AG08395 (cell line): ENCODE measurements around the gene BFSP1.

Experiments
- DNase-seq: peaks from one replicate; pipeline ENCODE4 v3.0.0; 2012; ENCODE audit warnings: mixed read lengths, low spot score

The BFSP1 gene

GRCh38 chr20:17495826-17496225, 35.4 kb downstream of the BFSP1 start:
- DNase-seq, result no peak

GRCh38 chr20:17494201-17494600, 37.0 kb downstream of the BFSP1 start:
- no peak for DNase-seq

GRCh38 chr20:17493173-17493572, 38.0 kb downstream of the BFSP1 start:
- DNase-seq, result no peak

GRCh38 chr20:17491488-17491887, 39.7 kb downstream of the BFSP1 start:
- no peak for DNase-seq

- no peak for DNase-seq
These were observed 40.1 kb downstream of the BFSP1 start for GRCh38 chr20:17491041-17491440.

- DNase-seq, result no peak
These were observed 40.7 kb downstream of the BFSP1 start for GRCh38 chr20:17490501-17490900.

- DNase-seq, result no peak
These were observed 42.1 kb downstream of the BFSP1 start for GRCh38 chr20:17488916-17489600.

GRCh38 chr20:17485017-17485416, 46.2 kb downstream of the BFSP1 start:
- no peak for DNase-seq

GRCh38 chr20:17482536-17482935, 48.6 kb downstream of the BFSP1 start:
- no peak for DNase-seq

GRCh38 chr20:17481661-17482060, 49.5 kb downstream of the BFSP1 start:
- no peak for DNase-seq

- no peak for DNase-seq
These were observed 50.5 kb downstream of the BFSP1 start for GRCh38 chr20:17480696-17481095.

- no peak for DNase-seq
These were observed 52.0 kb downstream of the BFSP1 start for GRCh38 chr20:17479063-17479657.

- DNase-seq, result no peak
These were observed 57.5 kb downstream of the BFSP1 start for GRCh38 chr20:17473659-17474058.

- no peak for DNase-seq
These were observed 59.5 kb downstream of the BFSP1 start for GRCh38 chr20:17471606-17472187.

GRCh38 chr20:17470973-17471372, 60.2 kb downstream of the BFSP1 start:
- no peak for DNase-seq

GRCh38 chr20:17470521-17470920, 60.7 kb downstream of the BFSP1 start:
- DNase-seq, result no peak

- DNase-seq, result no peak
These were observed 61.7 kb downstream of the BFSP1 start for GRCh38 chr20:17469246-17470030.

GRCh38 chr20:17468073-17468840, 62.9 kb downstream of the BFSP1 start:
- no peak for DNase-seq

- no peak for DNase-seq
These were observed 64.0 kb downstream of the BFSP1 start for GRCh38 chr20:17467120-17467655.

- no peak for DNase-seq
These were observed 64.5 kb downstream of the BFSP1 start for GRCh38 chr20:17466641-17467040.

GRCh38 chr20:17465236-17465635, 65.9 kb downstream of the BFSP1 start:
- no peak for DNase-seq

GRCh38 chr20:17463711-17464110, 67.5 kb downstream of the BFSP1 start:
- no peak for DNase-seq
